Activated CD8-positive, alpha-beta memory T cell treated with anti-CD3 and anti-CD28 coated beads, Interleukin-2, amount 50 U/mL, for 4 hours (primary cell): ENCODE measurements around the gene GALNT7.

Experiments used
- DNase-seq: peaks from one replicate; pipeline ENCODE4 v3.0.0-alpha.2; 2020

Gene GALNT7

DNA sequence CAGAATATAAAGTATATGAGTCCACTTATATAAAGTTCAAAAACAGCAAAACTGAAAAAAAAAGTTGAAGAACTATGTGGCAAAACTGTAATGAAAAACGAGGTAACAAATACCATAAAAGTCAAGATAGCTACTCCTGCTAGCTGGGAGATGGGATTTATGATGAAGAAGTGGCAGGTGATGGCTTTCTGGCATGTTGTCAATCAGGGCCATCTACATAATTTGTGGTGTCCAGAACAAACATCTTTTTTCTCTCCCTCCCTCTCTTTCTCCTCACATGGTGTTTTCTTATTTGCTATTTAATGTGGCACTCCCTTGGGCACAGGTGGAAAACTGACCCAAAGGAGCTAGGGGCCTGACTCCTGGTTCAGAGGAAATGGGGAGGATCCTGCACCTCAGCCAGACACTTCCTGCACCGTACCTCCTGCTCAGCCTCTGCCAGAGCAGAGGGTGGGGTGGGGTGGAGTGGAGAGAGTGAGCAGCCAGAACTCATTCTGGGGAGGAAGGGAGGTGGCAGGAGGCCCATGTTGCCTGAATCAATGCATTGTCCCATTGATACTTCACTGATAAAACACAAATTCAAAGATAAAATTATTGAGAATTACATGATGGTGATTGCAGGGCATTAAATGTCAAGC, 196.9 kb downstream of the GALNT7 start:
- DNase-seq, result no peak

DNA sequence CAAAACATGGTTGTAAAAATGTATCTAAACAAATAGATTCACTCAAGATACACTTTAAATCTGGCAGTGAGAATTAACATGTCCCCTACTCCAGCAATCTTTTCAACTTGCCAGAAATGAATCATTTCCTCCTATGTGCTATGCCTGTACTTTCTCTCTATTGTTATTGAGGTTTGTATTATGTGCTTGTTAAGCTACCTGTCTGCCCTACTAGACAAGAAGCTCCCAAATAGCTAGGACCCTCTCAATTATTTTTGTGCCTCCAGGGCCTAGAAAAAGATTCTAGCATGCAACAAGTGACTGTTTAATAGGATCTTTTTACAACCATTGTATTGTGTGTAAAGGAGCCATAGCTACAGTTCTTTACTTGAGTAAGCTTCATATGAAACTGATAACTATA, 198.7 kb downstream of the GALNT7 start:
- DNase-seq, result no peak

DNA sequence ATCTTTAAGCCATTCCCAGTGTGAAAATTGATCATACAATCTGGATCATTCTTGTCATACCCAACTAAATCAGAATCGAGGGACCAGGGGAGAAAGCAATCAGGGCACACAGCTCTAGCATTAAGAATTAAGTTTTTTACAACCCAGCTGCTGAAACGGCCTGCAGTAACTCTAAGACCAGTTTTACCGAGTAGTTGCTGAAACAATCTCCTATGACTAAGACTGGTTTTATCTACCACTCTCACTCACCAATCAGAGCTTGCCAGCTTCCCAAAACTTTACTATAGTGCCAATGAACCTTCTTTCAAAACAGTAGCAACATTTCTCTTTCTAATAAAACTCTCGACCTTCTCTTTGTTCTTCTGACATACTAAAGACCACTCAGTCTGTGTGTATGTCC, 199.3 kb downstream of the GALNT7 start:
- no peak for DNase-seq

DNA sequence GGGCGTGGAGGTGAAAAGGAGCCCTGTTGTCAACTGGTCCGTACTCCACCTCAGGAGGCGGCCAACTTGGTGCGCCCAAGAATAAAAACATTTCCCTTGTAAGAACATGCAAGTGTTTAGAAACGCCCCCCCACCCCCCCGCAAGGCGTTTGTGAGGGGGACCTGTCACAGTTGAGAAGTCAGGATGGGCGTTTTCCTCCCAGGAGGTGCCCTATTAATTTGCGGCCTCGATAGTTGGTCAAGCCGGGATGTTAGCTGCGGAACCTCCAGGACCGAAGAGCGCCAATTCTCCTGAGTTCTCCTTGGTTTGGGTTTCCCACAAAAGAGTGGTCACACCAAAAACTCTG, 201.5 kb downstream of the GALNT7 start:
- peak; percentile 60 for DNase-seq

DNA sequence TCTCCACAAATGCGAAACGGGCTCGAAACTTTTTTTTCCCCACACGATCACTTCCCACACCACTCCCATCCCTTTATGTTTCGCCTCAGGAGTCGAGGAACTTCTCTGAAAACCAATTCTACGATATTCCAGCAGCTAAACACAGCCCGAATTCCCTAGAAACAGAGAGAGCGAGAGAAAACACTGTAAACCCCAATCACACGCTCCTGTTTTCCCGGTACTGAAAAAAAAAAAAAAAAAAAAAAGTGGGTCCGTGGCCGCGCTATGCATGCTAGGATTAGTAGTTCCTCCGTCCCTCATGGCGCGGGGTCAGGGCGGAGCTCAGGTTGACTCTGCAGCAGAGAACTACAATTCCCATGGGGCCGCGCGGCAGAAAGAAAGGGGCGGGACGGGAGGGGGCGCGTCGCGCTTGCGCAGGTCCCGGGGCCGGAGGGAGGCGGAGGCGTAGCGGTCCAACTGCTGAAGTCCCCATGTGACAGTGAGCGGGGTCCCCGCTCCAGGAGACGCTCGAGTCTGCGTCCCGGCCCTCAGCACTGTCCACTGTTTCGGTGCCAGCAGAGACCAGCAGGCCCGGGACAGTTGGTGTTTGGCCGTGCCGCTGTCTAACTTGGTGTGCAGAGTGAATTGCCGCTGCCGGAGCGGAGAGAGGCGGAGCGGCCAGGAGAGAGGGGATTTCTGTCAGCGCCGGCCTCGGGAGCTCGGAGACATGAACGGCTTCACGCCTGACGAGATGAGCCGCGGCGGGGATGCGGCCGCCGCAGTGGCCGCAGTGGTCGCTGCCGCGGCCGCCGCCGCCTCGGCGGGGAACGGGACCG, 202.1 kb downstream of the GALNT7 start, which contains the start of gene SAP30:
TSS of gene SAP30 (plus strand) at position 478 of the 815 bp plus-strand sequence. CDS start at position 707, 229 bp downstream.
- peak; percentile 95 for DNase-seq

DNA sequence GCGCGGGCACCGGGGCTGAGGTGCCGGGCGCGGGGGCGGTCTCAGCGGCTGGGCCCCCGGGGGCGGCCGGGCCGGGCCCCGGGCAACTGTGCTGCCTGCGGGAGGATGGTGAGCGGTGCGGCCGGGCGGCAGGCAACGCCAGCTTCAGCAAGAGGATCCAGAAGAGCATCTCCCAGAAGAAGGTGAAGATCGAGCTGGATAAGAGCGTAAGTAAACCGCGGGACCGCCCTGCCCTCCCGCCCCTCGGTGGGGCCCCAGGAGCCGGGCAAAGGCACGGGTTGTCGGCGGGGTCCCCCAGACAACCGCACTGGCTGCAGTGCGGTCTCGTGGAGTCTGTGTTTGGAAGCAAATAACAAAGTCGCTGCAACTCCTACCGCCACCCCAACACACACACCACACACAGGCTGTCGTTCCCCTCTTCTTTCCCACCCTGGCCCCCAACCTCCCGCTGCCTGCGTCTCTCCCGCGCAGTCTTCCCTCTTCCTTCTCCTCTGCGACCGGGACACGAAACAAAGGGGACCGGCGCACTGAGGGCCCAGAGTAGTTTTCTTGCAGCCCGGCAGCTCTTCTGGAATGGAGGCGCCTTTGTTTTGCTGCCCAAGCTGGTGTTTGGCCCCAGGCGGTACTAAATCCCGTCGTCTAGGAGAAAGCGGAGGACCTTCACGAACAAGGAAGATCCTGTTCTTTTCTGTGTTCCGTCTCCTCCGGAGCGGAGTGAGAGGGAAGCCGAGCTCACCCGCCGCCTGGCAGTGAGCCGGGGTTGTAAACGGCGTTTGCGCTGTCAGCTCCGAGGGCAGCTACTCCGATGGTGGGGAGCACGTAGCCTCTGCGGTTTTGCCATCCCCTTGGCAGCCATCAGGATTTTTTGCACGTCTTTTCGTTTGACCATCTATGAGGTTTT, 202.9 kb downstream of the GALNT7 start:
- peak; percentile 34 for DNase-seq
